KMS-11 (cell line): Measurements from ENCODE around the gene DUOX1.

Source experiments
- H2AFZ ChIP-seq: fragments of 200-600 bp; sonication (generic); 2 replicates; pipeline ENCODE4 v1.6.1; 2016; ENCODE audit warnings: antibody characterized with exemption, mixed run types, low read depth
- H3K27ac ChIP-seq: fragments of 200-600 bp; sonication (generic); 2 replicates; pipeline ENCODE4 v1.6.1; 2016; ENCODE audit warnings: mild to moderate bottlenecking, mixed run types
- H3K27me3 ChIP-seq: fragments of 200-600 bp; sonication (generic); 2 replicates; pipeline ENCODE4 v1.6.1; 2017; ENCODE audit warnings: mild to moderate bottlenecking, low read depth, mixed run types, moderate library complexity; ENCODE audit not compliant: insufficient read depth
- H3K36me3 ChIP-seq: fragments of 200-600 bp; sonication (generic); 2 replicates; pipeline ENCODE4 v1.6.1; 2017; ENCODE audit warnings: mild to moderate bottlenecking, mixed run types; ENCODE audit not compliant: insufficient read depth
- H3K4me1 ChIP-seq: fragments of 200-600 bp; sonication (generic); 2 replicates; pipeline ENCODE4 v1.6.1; 2016; ENCODE audit warnings: mild to moderate bottlenecking, low read depth, mixed run types; ENCODE audit not compliant: poor library complexity, severe bottlenecking
- H3K4me2 ChIP-seq: fragments of 200-600 bp; sonication (generic); 2 replicates; pipeline ENCODE4 v1.7.0; 2016; ENCODE audit warnings: mild to moderate bottlenecking, mixed run types
- H3K4me3 ChIP-seq: fragments of 200-600 bp; sonication (generic); IDR thresholded peaks from 2 replicates; pipeline ENCODE4 v1.6.1; 2017; ENCODE audit warnings: low read depth, low read length, mixed read lengths; ENCODE audit not compliant: insufficient read depth
- H3K79me2 ChIP-seq: fragments of 200-600 bp; sonication (generic); 2 replicates; pipeline ENCODE4 v1.6.1; 2016; ENCODE audit warnings: low read depth, mixed run types; ENCODE audit not compliant: insufficient read depth
- H3K9ac ChIP-seq: fragments of 200-600 bp; sonication (generic); 2 replicates; pipeline ENCODE4 v1.6.1; 2016; ENCODE audit warnings: mild to moderate bottlenecking, mixed run types
- H4K20me1 ChIP-seq: fragments of 200-600 bp; sonication (generic); 2 replicates; pipeline ENCODE4 v1.6.1; 2016; ENCODE audit warnings: mild to moderate bottlenecking, mixed run types; ENCODE audit not compliant: insufficient read depth
- CTCF ChIP-seq: fragments of 200-600 bp; sonication (generic); conservative IDR thresholded peaks from 2 replicates; pipeline ENCODE4 v1.6.1; 2017; ENCODE audit warnings: low read depth, mild to moderate bottlenecking, antibody characterized with exemption, low read length, moderate library complexity, mixed read lengths

Gene DUOX1

GRCh38 chr15:45087513-45087912 is 42.3 kb upstream of the DUOX1 start:
- no peak overlapping the region for H3K4me2 ChIP-seq
- no peaks in the 10 kb centered on the region for H3K27me3 ChIP-seq
- no peaks in the 10 kb centered on the region for H4K20me1 ChIP-seq
- H3K27ac ChIP-seq = no peak overlapping the region
- H3K9ac ChIP-seq = no peak overlapping the region
- H3K4me3 ChIP-seq = no peak overlapping the region
- H3K79me2 ChIP-seq = no peaks in the 10 kb centered on the region
- no peak for TF ChIP-seq CTCF
- no peaks in the 10 kb centered on the region for H3K4me1 ChIP-seq
- no peak overlapping the region for H2AFZ ChIP-seq
- H3K36me3 ChIP-seq = no peaks in the 10 kb centered on the region

GRCh38 chr15:45088801-45089711 is 40.7 kb upstream of the DUOX1 start:
- H3K36me3 ChIP-seq = no peaks in the 10 kb centered on the region
- no peak overlapping the region for H3K27ac ChIP-seq
- H3K4me3 ChIP-seq = no peak overlapping the region
- TF ChIP-seq CTCF = no peak
- no peak overlapping the region for H3K9ac ChIP-seq
- no peak overlapping the region for H2AFZ ChIP-seq
- H3K79me2 ChIP-seq = no peaks in the 10 kb centered on the region
- no peaks in the 10 kb centered on the region for H4K20me1 ChIP-seq
- H3K4me2 ChIP-seq = no peak overlapping the region
- no peaks in the 10 kb centered on the region for H3K4me1 ChIP-seq
- H3K27me3 ChIP-seq = no peaks in the 10 kb centered on the region

- Histone ChIP-seq H3K4me2 (no peak overlapping the region), H3K27me3 (no peaks in the 10 kb centered on the region), H4K20me1 (no peaks in the 10 kb centered on the region), H2AFZ (no peak overlapping the region), H3K4me1 (no peaks in the 10 kb centered on the region), H3K36me3 (no peaks in the 10 kb centered on the region), H3K79me2 (no peaks in the 10 kb centered on the region), H3K27ac (no peak overlapping the region), H3K9ac (no peak overlapping the region), H3K4me3 (no peak overlapping the region)
- TF ChIP-seq CTCF = no peak
Measured at GRCh38 chr15:45089712-45090373, 40.0 kb upstream of the DUOX1 start.

GRCh38 chr15:45091161-45091560 is 38.6 kb upstream of the DUOX1 start:
- no peak overlapping the region for H2AFZ ChIP-seq

More at GRCh38 chr15:45091161-45091560, 38.6 kb upstream of the DUOX1 start:
- H4K20me1 ChIP-seq = no peaks in the 10 kb centered on the region
- H3K4me2 ChIP-seq = no peak overlapping the region
- H3K4me1 ChIP-seq = no peaks in the 10 kb centered on the region
- no peak overlapping the region for H3K9ac ChIP-seq
- H3K27ac ChIP-seq = no peak overlapping the region
- no peak overlapping the region for H3K4me3 ChIP-seq
- TF ChIP-seq CTCF = no peak
- no peaks in the 10 kb centered on the region for H3K27me3 ChIP-seq
- no peaks in the 10 kb centered on the region for H3K36me3 ChIP-seq
- H3K79me2 ChIP-seq = no peaks in the 10 kb centered on the region
